NCI-H510A treated with DMSO at 0.1 percent for 48 hours (cell line): Measurements from ENCODE around the gene TNNT3.

Source experiments
- DNase-seq: peaks from one replicate; lab custom pipeline; 2025; lab: John Stamatoyannopoulos, UW

TNNT3 gene

DNA sequence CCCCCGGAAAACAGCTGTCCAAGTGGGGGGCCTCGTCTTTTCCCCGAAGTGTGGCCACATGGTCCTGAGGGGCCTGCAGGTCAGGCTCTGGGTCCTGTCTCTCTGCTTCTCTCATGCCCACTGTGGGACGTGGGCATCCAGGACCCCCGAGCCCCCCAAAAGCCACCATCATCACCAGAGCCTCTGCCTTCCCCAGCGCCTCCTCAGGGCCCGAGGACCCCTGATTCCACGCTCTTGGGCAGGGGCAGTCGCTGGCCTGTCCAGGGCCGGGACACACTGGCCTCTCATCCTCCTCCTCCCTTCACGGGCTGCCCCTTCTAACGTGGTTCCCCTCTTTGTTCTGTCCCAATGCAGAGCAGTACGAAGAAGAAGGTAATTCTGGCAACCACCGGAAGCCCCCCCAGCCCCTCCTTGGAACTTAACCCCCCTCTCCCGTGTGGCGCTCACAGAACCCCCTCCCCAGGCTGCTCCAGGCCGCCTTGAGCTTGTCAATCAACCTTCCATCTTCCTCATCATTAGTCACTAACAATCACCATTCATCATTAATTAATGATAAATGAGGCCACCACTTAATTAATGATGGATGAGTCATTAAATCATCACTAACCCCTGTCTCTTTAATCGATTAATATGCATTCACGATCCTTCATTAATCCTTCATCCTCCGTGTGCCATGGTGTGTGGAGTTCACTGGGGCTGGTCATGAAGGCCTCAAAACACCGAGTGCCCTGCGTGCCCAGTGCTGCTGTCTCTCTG, 3.9 kb downstream of the TNNT3 start:
- no peak for DNase-seq

DNA sequence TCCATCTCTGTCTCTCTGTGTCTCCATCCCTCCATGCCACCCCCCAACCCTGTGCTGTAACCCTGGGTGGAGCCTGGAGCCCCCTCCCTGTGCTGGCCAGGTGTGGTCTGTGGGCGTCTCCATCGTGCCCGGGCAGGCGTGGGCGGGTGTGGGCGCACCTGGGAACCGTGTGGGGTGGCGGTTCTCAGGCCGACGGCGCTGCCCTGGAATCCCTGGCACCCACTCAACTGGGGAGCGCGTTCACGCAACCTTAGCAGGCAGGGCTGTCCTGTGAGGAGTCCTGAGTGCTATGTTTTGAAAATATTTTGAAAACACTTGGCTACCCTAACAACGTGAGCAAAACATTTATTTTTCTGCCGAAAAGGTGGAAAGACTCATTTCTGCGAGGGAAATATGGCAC, 4.7 kb downstream of the TNNT3 start:
- DNase-seq: no peak

DNA sequence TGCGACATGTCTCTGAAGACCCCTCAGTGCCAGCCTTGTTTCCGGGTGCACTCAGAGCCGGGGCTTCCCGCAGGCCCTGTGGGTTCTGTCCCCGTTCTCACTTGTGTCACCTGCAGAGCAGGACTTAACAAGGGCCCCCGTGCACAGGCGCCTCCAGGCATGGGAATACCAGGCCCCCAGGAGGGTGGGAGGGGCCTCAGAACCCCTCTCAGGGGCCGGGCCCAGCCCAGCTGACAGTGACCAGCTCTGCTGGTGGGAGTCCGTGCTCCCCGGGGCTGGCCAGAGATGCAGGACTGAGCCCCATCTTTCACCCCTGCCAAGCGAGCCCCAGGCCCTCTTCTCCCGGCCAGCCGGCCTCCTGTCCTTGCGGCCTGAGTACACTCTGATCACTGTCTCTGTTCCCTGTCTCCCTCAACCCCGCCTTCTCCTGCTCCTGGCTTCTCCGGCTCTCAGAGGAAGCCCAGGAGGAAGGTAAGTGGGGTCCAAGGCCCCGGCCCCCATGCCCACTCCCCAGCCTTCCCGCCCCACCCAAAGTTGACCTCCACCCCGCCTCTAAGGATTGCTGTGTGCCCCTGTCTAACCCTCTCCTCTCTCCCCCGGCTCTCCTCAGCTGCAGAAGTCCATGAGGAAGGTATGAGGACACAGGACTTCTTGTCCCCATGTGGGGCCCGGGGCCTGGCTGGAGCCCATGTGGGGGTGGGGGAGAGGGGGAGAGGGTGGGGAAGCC, 5.3 kb downstream of the TNNT3 start:
- no peak for DNase-seq

DNA sequence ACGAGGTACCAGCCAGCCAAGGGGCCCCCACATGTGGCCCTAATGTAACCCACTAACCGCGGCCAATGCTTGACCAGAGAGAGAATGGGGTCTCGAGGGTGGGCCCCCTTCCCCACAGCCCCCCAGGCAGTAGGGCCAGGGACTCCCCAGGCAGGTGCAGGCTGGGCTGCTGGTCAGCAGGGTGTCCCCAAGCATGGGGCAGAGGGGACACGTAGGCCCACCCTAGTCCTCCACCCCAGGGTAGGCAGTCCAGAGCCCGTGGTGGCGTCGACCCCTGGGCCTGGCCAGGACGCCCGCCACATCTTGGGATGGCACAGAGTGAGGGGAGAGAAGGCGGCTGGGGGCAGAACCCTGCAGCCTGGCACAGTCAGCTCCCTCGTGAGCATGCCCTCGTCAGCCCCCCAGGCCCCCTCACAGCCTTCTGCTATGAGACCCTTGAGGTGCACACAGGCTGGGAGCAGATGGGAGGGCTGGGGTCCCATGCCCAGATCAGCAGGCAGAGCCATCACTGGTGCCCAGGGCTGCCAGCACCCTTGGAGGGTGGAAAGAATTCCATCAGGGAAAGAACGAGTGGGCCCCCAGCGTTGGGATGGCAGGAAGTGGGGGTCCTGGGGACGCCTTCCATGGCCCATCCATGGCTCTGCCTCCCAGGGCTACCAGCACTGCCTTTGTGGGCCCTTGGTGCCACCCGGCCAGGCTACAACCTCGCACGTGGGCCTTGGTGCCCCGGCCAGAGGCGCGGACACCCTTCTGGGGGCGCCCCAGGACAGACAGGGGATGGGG, 6.1 kb downstream of the TNNT3 start:
- DNase-seq: no peak

DNA sequence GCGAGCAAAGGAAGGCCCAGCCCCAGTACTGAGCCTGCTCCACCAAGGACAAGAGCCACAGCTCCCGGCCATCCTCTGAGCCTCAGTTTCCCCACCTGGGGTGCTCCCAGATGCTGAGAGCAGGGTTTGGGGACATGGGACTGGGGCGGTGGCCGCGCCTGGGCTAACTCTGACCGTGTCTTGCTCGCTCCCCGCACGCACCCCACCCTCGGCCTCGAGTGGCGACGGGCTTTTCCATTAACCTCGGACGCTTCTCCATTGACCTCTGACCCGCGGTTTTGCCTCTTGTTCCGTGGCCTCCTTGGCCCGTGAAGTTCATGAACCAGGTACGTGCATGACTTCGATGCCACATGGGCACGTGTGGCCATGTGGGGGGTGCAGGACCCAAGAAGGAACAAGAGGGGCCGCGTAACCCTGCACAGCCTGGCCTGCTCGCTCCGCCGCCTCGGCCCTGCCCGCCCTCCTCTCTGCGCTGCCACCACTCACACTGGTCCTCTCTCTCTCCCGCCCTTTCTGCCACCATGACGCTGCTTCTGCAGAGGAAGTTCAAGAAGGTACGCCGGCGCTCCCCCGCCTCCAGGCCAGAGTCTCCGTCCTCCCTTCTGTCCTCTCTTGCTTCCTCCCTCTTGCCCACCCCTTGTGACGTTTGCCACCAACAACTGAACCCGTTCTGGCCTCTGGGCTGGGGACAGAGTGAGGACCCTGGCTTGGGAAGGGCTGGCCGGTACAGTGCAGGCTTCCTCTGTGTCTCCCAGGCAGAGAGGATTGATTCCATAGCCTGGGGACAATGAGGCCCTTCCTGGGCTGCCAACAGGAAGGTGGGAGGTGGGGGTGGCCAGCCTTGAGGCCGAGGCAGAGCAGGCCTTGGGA, 6.9 kb downstream of the TNNT3 start:
- no peak for DNase-seq

DNA sequence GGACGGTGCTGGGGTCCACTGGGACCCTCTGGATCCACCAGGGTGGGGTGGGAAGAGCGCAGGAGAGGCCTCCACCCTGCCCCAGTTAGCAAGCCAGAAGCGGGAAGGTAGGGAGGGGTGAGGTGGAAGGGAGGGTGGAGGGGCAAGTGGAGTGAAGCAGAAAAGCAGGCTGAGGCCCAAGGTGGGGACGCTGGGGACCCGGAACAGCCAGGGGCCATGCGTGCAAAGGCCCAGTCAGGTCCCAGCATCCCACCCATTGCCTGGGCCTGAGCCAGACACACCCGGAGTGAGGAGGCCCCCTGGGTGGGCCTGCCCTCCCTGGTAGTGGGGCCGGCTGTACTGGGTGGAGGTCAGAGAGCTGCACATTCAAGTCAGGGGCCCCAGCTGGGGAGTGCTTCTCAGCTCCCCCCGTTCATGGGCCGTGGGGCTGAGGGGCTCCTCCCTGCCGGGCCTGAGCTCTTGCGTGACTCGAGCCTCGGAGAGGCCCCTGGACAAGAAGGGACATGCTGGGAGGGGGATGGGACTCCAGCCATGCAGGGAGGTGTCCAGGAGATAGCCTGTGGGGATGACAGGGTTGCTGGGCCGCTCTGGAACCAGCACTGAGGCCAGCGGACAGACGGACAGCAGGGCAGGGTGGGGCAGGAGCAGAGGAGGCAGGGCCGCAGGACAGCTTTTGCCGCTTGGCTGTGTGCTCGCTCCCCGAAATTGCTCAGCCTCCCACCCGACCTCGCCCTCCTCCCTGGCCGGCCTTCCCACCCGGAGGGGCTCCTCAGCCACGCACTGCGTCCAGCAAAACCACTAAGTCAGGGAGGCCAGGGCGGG, 7.7 kb downstream of the TNNT3 start:
- DNase-seq: no peak

DNA sequence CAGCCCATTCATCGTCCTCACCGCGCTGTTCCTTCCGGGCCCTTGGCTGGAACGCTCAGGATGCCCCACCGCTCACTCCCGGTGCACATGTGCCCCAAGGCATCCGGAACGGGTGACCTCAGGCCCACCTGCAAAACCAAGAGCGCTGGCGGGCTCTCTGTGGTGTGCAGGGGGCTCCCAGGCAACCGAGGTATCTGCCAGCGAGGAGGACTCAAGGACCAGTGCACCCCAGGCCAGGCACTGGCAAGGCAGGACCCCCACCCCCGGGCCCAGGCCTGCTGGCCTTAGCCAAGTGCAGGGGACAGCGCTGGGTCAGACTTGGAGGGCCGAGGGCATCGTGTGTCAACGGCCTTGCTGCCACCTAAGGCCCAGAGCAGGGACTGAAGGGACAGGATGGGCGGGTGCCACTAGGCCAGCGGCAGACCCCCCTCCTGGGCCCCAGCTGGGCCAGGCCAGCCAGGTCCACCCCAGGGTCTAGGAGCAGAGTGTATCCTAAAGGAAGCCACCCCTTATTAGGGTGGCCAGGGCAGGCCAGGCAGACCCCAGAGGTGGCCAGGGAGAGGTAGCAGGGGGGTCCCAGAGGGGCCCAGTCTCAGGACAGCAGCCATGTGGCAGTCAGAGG, 8.5 kb downstream of the TNNT3 start:
- DNase-seq: no peak

DNA sequence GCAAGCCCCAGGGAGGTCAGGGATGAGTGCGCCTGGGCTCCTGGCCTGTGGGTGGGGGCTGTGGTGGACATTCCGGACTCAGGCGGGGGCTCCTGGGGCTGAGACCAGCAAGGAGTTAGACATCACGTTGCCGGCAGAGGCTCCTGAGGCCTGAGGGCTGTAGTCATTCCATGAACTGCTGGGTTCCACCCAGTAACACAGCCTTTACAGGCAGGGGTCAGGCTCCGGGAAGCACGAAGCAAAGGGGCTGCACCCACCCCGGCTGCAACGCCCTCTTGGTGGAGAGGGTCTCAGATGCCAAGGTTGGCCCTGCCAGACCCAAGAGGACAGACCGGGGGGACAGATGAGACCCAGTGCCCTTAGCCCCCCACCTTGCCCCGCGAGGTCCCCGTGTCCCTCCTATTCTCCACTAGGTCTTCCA, 9.0 kb downstream of the TNNT3 start:
- DNase-seq: no peak

DNA sequence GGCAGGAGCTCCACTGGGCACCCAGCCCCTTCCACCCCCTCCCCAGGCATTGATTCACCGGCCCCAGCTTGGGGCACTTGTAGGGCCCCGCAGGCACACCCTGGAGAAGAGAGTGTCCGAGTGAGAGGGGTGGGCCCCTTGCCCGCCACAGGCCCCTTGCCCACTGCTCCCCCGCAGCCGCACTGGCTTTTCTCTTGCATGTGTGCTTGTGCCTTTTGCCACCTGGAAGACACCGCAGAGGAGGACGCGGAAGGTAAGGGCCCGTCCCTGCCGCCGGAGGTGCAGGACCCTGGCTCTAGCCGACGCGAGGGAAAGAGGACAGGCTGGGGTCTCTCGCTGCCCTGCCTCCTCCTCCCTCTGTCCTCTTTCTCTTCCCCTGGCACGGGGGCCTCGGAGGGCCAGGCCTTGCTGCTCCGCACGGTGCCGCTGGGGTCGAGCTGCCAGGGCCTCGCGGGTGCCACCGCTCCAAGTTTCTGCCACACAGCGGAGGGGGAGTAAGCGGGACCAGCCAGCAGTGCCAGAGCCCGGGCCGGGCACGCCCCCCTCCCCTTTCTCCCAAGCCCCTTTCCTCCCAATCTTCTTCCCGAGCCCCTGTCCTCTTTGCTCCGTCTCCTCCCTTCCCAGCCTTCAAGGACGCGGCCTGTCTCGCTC, 9.5 kb downstream of the TNNT3 start:
- no peak for DNase-seq

DNA sequence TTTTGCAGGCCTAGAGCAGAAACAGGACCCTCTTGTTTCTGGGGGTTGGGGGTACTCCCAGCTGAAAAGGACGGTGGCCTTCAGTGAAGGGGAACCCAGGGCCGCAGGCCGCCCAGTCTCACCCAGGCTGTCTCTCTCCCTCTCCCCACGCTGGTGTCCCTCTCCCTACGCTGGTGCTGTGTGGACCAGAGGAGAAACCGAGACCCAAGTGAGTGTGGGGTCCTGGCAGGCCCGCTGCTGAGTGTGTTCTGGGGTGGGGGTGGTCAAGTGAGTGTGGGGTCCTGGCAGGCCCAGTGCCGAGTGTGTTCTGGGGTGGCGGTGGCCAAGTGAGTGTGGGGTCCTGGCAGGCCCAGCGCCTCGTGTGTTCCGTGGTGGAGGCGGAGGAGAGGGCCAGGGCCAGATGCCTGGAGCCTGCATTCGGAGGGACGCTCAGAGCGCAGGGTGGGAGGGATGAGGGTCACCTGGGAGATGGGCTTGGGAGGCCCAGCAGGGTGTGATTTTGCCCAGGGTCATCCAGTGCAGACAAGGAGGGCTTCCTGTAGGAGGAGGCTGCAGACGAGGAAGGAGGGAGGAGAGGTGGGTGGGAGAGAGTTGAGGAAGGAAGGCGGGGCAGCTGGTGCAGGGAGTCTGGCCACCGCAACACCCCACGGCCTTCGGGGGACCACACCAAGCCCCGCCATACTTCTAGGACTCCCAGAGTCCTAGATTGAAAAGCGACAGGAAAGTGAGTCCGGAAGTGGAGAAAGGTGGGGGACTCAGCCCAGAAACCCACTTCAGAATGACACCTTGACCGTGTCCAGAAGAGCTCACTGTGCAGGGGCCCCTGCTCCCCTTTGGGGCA, 10.3 kb downstream of the TNNT3 start:
- DNase-seq: no peak

DNA sequence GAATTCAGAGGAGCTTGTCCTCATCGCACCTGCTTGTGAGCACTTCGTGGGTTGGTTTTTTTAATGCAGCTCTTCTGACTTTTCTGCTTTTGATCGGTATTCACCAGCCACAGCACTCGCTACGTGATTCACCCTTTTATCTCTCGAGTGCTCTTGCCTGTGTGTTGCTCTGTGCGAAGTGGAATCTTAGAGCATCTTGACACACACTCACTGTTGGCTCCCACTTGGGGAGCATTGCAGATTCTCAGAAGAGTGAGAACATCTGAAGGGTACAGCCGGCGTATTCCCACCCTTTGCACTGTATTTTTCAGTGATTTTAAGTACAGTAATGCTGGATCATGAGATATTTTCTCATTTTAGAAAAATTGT, 10.9 kb downstream of the TNNT3 start:
- DNase-seq: no peak

DNA sequence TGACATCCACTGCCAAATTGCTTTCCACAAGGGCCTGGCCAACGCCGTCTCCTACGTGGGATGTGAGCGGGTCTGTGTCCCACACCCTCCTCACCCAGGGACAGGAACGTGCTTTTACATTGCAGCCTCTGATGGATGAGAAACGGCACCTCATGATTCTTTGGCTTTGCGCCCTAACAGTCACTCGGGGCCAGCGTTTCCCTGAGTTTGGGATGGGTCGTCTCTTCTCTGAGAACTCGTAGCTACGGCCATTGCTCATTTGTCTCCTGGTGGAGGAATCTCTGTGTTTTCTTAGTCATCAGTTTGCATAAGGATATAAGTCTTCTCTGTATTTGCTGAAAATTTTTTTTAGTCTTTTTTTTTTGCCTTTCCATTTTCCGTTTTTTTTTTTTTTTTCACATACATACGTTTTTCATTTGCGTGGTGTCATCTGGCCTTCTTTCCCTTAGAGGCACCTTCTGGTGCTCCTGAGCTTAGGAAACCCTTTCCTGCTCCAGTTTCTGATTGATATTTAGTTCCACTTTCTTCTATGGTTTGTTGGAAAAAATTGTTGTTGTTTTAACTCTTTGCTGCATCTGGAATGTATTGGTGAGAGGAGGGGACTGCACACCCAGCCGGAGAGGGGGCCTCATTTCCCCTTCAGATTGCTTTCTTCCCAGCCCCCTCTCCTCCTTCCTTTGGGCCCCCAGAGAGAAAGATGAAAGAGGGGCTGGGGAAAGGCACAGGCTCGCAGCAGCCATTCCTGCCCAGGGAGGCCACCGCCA, 12.0 kb downstream of the TNNT3 start:
- no peak for DNase-seq

DNA sequence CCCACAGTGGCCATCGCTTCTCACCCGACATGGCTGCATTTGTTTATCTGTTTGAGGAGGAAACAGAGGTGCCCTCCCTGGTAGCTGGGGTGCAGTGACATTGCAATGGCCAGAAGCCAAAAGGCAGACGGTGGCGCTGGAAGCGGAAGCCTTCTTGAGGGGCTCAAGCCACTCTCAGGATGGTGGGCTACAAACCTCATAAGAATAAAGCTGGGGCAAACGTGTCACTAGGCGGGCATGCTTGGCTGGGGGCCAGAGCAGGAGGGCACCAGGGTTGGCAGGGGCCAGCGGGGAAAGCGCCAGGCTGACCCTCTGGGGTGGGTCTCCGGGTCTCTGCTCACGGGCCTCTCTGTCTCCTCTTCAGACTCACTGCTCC, 12.6 kb downstream of the TNNT3 start:
- no peak for DNase-seq

DNA sequence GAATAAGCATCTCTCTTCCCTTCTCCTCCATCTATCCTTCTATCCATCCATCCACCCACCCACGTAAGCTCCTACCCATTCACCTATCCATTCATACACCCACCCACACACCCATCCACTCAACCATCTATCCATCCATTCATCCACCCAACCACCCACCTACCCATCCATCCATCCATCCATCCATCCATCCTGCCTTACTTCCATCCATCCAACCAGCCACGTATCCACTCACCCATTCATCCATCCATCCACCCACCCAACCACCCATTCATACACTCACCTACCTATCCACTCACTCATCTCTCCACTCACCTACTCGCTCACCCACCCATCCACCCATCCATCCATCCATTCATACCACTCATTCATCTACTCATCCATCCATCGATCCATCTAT, 13.2 kb downstream of the TNNT3 start:
- no peak for DNase-seq

DNA sequence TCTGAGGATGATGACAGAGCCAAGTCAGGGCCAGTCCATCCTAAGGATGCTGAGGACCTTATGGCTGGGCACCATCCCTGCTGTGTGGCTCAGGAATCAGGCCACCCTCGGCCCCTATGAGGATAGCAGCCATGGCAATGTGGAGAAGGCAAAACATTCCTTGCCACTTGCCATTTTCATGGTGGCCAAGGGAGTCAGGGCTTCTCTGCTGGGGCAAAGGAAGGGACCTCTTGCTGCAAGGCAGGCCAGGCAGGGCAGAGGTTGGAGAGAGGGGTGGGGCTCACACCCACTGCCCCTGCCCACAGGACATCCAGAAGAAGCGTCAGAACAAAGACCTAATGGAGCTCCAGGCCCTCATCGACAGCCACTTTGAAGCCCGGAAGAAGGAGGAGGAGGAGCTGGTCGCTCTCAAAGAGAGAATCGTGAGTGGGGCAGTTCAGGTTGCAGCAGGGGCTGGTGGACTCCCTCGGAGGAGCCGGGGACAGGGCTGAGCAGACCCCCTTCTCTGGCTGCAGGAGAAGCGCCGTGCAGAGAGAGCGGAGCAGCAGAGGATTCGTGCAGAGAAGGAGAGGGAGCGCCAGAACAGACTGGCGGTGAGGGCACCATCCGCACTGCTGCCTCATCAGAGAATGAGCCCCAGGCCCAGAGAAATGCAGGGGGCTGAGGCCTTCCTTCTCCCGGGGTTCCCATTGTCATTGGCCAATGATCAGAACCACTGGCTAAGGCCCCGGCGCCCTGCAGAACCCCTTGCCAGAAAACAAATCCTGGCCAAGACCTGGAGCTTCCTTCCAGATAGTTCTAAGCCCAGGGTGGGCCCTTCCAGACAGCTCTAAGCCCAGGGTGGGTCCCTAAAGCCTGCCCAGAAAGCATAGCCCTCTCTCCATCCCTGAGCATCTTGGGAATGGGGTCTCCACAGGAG, 14.2 kb downstream of the TNNT3 start:
- DNase-seq: no peak

DNA sequence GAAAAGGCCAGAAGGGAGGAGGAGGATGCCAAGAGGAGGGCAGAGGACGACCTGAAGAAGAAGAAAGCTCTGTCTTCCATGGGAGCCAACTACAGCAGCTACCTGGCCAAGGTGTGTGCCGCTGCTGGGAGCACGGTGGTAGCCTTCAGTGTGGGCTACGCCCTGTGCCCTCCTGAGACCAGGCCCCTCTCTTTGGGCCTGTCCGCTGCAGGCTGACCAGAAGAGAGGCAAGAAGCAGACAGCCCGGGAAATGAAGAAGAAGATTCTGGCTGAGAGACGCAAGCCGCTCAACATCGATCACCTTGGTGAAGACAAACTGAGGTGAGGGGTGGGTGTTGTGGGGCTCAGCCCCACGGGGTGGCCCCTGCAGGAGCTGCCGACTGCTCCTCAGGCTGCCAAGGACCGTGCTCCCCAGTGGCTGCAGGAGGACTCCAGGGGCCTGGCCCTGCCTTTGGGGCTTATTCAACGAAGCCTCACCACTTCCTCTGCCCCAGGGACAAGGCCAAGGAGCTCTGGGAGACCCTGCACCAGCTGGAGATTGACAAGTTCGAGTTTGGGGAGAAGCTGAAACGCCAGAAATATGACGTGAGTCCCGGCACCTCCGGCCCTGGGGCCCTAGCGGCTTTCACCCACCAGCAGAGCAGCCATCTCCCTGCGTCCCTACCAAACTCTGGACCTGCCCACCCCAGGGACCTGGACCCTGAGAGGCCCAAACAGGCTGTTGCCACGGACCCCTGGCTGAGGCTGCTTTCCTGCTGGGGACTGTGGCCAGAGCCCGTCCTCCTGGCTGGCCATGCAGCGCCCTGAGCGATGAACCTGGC, 15.0 kb downstream of the TNNT3 start:
- no peak for DNase-seq
